ENCODE measurements around the gene HIVEP3.

GRCh38 chr1:41614818-41615217, 303.9 kb downstream of the HIVEP3 start:
- TF ChIP-seq, protein P1, sequence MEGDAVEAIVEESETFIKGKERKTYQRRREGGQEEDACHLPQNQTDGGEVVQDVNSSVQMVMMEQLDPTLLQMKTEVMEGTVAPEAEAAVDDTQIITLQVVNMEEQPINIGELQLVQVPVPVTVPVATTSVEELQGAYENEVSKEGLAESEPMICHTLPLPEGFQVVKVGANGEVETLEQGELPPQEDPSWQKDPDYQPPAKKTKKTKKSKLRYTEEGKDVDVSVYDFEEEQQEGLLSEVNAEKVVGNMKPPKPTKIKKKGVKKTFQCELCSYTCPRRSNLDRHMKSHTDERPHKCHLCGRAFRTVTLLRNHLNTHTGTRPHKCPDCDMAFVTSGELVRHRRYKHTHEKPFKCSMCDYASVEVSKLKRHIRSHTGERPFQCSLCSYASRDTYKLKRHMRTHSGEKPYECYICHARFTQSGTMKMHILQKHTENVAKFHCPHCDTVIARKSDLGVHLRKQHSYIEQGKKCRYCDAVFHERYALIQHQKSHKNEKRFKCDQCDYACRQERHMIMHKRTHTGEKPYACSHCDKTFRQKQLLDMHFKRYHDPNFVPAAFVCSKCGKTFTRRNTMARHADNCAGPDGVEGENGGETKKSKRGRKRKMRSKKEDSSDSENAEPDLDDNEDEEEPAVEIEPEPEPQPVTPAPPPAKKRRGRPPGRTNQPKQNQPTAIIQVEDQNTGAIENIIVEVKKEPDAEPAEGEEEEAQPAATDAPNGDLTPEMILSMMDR (IDR thresholded peaks at IDR 0.05) = no peak
- TF ChIP-seq POLR2A (IDR thresholded peaks at IDR 0.05) = no peak

All from right lobe of liver (tissue), 4 donors.